Mesendoderm (in vitro differentiated cells): Measurements from ENCODE around the gene GAS2L3.

Source experiments
- DNase-seq: peaks from one replicate; pipeline ENCODE4 v3.0.0; 2013
- H2AK5ac ChIP-seq: 2 replicates; pipeline ENCODE4 v1.6.1; 2013; ENCODE audit warnings: low read length, inconsistent platforms
- H2BK120ac ChIP-seq: 2 replicates; pipeline ENCODE4 v1.6.1; 2013; ENCODE audit warnings: low read depth, mild to moderate bottlenecking, low read length, moderate library complexity, mixed read lengths
- H2BK15ac ChIP-seq: replicated peaks from 2 replicates; pipeline ENCODE4 v1.6.1; 2013; ENCODE audit warnings: low read depth, mild to moderate bottlenecking, moderate library complexity
- H2BK5ac ChIP-seq: 2 replicates; pipeline ENCODE4 v1.6.1; 2013; ENCODE audit warnings: low read length, inconsistent platforms
- H3K18ac ChIP-seq: 2 replicates; pipeline ENCODE4 v1.6.1; 2013; ENCODE audit warnings: mild to moderate bottlenecking, low read length, mixed read lengths
- H3K23ac ChIP-seq: one replicate; pipeline ENCODE4 v1.6.1; 2013; ENCODE audit warnings: low read length
- H3K27ac ChIP-seq: 2 replicates; pipeline ENCODE4 v1.5.1; 2013; ENCODE audit warnings: low read depth, mild to moderate bottlenecking, inconsistent platforms, low read length, moderate library complexity
- H3K27me3 ChIP-seq: 2 replicates; pipeline ENCODE4 v1.6.1; 2013; ENCODE audit warnings: low read length, control low read depth, mild to moderate bottlenecking, inconsistent platforms; ENCODE audit not compliant: insufficient read depth, poor library complexity
- H3K36me3 ChIP-seq: 2 replicates; pipeline ENCODE4 v1.6.1; 2013; ENCODE audit warnings: low read length, inconsistent platforms; ENCODE audit not compliant: control insufficient read depth, insufficient read depth
- H3K4ac ChIP-seq: one replicate; pipeline ENCODE4 v1.6.1; 2013; ENCODE audit warnings: low read depth, mild to moderate bottlenecking, low read length, moderate library complexity
- H3K4me1 ChIP-seq: 2 replicates; pipeline ENCODE4 v1.6.1; 2013; ENCODE audit warnings: low read depth, low read length, inconsistent platforms; ENCODE audit not compliant: control insufficient read depth
- H3K4me2 ChIP-seq: 2 replicates; pipeline ENCODE4 v1.6.1; 2013; ENCODE audit warnings: low read length
- H3K4me3 ChIP-seq: 2 replicates; pipeline ENCODE4 v1.5.1; 2013; ENCODE audit warnings: mild to moderate bottlenecking, low read length
- H3K56ac ChIP-seq: one replicate; pipeline ENCODE4 v1.6.1; 2013; ENCODE audit warnings: low read length
- H3K79me1 ChIP-seq: 2 replicates; pipeline ENCODE4 v1.6.1; 2013; ENCODE audit warnings: low read length, inconsistent platforms
- H3K79me2 ChIP-seq: 2 replicates; pipeline ENCODE4 v1.6.1; 2013; ENCODE audit warnings: mild to moderate bottlenecking, low read length; ENCODE audit not compliant: control insufficient read depth, insufficient read depth
- H3K9ac ChIP-seq: 2 replicates; pipeline ENCODE4 v1.6.1; 2013; ENCODE audit warnings: low read length, inconsistent platforms
- H4K5ac ChIP-seq: one replicate; pipeline ENCODE4 v1.6.1; 2013; ENCODE audit warnings: low read length
- H4K8ac ChIP-seq: one replicate; pipeline ENCODE4 v1.6.1; 2013; ENCODE audit warnings: low read depth, mild to moderate bottlenecking, control low read depth, low read length, moderate library complexity
- WGBS: extraction: QIAGEN DNeasy Blood & Tissue Kit; methylation state at CpG from one replicate; pipeline ENCODE4 v1.1.7; 2013; ENCODE audit warnings: low lambda C conversion rate, missing lambda C conversion rate; ENCODE audit not compliant: insufficient coverage; ENCODE audit errors: extremely low coverage; 5-methylcytosine and 5-hydroxymethylcytosine counted together

The GAS2L3 gene

GRCh38 chr12:100656141-100656540, 82.7 kb downstream of the GAS2L3 start:
- H3K56ac ChIP-seq = no peak overlapping the region
- no peaks in the 10 kb centered on the region for H3K27me3 ChIP-seq
- H3K79me1 ChIP-seq = no peaks in the 10 kb centered on the region
- no peak overlapping the region for H2BK5ac ChIP-seq
- no CpG with 5 or more reads among the region's 4 CpGs for WGBS
- H3K9ac ChIP-seq = no peak overlapping the region
- H2BK120ac ChIP-seq = no peak overlapping the region
- H3K4me1 ChIP-seq = no peaks in the 10 kb centered on the region
- H4K5ac ChIP-seq = no peak overlapping the region
- no peaks in the 10 kb centered on the region for H3K79me2 ChIP-seq
- H2AK5ac ChIP-seq = no peak overlapping the region
- no peaks in the 10 kb centered on the region for H3K36me3 ChIP-seq
- no peak overlapping the region for H3K27ac ChIP-seq
- H3K23ac ChIP-seq = no peak overlapping the region
- H3K18ac ChIP-seq = no peak overlapping the region
- no peak overlapping the region for H3K4ac ChIP-seq
- no peak overlapping the region for H2BK15ac ChIP-seq
- H3K4me3 ChIP-seq = no peak overlapping the region
- no peak overlapping the region for H4K8ac ChIP-seq
- peak; percentile 27 for DNase-seq
- H3K4me2 ChIP-seq = no peak overlapping the region

GRCh38 chr12:100656856-100657255, 83.4 kb downstream of the GAS2L3 start:
- no peak overlapping the region for H3K4me3 ChIP-seq
- no peak overlapping the region for H4K8ac ChIP-seq
- H2BK5ac ChIP-seq = no peak overlapping the region
- H3K18ac ChIP-seq = no peak overlapping the region
- H3K56ac ChIP-seq = no peak overlapping the region
- no peak for DNase-seq
- H2BK120ac ChIP-seq = no peak overlapping the region
- H3K4me2 ChIP-seq = no peak overlapping the region
- H3K36me3 ChIP-seq = no peaks in the 10 kb centered on the region
- no peak overlapping the region for H3K9ac ChIP-seq
- no peak overlapping the region for H3K27ac ChIP-seq
- H2BK15ac ChIP-seq = no peak overlapping the region
- H3K4me1 ChIP-seq = peaks cover 2% of the 10 kb centered on the region
- H3K23ac ChIP-seq = no peak overlapping the region
- H3K79me1 ChIP-seq = no peaks in the 10 kb centered on the region
- no peaks in the 10 kb centered on the region for H3K27me3 ChIP-seq
- no peaks in the 10 kb centered on the region for H3K79me2 ChIP-seq
- no peak overlapping the region for H4K5ac ChIP-seq
- no peak overlapping the region for H2AK5ac ChIP-seq
- H3K4ac ChIP-seq = no peak overlapping the region

- no peak overlapping the region for H2AK5ac ChIP-seq
- peak overlapping the region; percentile 78 for H3K27ac ChIP-seq
- H4K5ac ChIP-seq = no peak overlapping the region
- no peak overlapping the region for H3K4me3 ChIP-seq
- H3K4me1 ChIP-seq = peaks cover 2% of the 10 kb centered on the region
- no peak overlapping the region for H3K18ac ChIP-seq
- no peaks in the 10 kb centered on the region for H3K79me2 ChIP-seq
- no peak overlapping the region for H3K9ac ChIP-seq
- H2BK5ac ChIP-seq = peak overlapping the region; percentile 10
- H3K79me1 ChIP-seq = no peaks in the 10 kb centered on the region
- no peak overlapping the region for H3K23ac ChIP-seq
- no peaks in the 10 kb centered on the region for H3K36me3 ChIP-seq
- peak overlapping the region; percentile 61 for H2BK120ac ChIP-seq
- peak overlapping the region; percentile 56 for H4K8ac ChIP-seq
- WGBS = no CpG with 5 or more reads among the region's 6 CpGs
- no peaks in the 10 kb centered on the region for H3K27me3 ChIP-seq
- DNase-seq = peak; percentile 86
- no peak overlapping the region for H3K4me2 ChIP-seq
- H3K4ac ChIP-seq = peak overlapping the region; percentile 55
- no peak overlapping the region for H2BK15ac ChIP-seq
- no peak overlapping the region for H3K56ac ChIP-seq
Observed at GRCh38 chr12:100661300-100661951, 87.9 kb downstream of the GAS2L3 start.

- Histone ChIP-seq H3K4me2 (no peak overlapping the region), H2AK5ac (no peak overlapping the region), H4K5ac (no peak overlapping the region), H3K79me2 (no peaks in the 10 kb centered on the region), H2BK15ac (no peak overlapping the region), H3K23ac (no peak overlapping the region), H4K8ac (no peak overlapping the region), H3K79me1 (no peaks in the 10 kb centered on the region), H2BK120ac (no peak overlapping the region), H3K4me3 (no peak overlapping the region), H3K9ac (no peak overlapping the region), H3K18ac (no peak overlapping the region), H2BK5ac (no peak overlapping the region), H3K27ac (no peak overlapping the region), H3K56ac (no peak overlapping the region), H3K4me1 (no peaks in the 10 kb centered on the region), H3K27me3 (no peaks in the 10 kb centered on the region), H3K4ac (no peak overlapping the region), H3K36me3 (no peaks in the 10 kb centered on the region)
- no CpG with 5 or more reads among the region's 2 CpGs for WGBS
- DNase-seq = peak; percentile 51
Observed at GRCh38 chr12:100666588-100666987, 93.1 kb downstream of the GAS2L3 start.

- DNase-seq = peak; percentile 82
- Histone ChIP-seq H2BK15ac (no peak overlapping the region), H3K4me2 (no peak overlapping the region), H3K9ac (no peak overlapping the region), H3K27ac (no peak overlapping the region), H3K23ac (no peak overlapping the region), H3K4me1 (no peaks in the 10 kb centered on the region), H2BK120ac (no peak overlapping the region), H3K4ac (no peak overlapping the region), H4K5ac (no peak overlapping the region), H3K18ac (no peak overlapping the region), H3K36me3 (no peaks in the 10 kb centered on the region), H2AK5ac (no peak overlapping the region), H3K79me2 (no peaks in the 10 kb centered on the region), H3K27me3 (no peaks in the 10 kb centered on the region), H3K4me3 (no peak overlapping the region), H2BK5ac (no peak overlapping the region), H4K8ac (no peak overlapping the region), H3K56ac (no peak overlapping the region), H3K79me1 (no peaks in the 10 kb centered on the region)
- no CpG with 5 or more reads among the region's 9 CpGs for WGBS
Observed at GRCh38 chr12:100668945-100669536, 95.6 kb downstream of the GAS2L3 start.

GRCh38 chr12:100669922-100670321, 96.4 kb downstream of the GAS2L3 start:
- no peak overlapping the region for H3K18ac ChIP-seq
- no peak overlapping the region for H3K56ac ChIP-seq
- H3K4ac ChIP-seq = no peak overlapping the region
- H3K79me1 ChIP-seq = no peaks in the 10 kb centered on the region
- H3K4me3 ChIP-seq = no peak overlapping the region
- H4K8ac ChIP-seq = no peak overlapping the region
- H3K23ac ChIP-seq = no peak overlapping the region
- WGBS = no CpG with 5 or more reads among the region's 4 CpGs
- no peak overlapping the region for H3K4me2 ChIP-seq
- no peaks in the 10 kb centered on the region for H3K27me3 ChIP-seq
- no peak overlapping the region for H2BK5ac ChIP-seq
- no peak overlapping the region for H2BK120ac ChIP-seq
- H2BK15ac ChIP-seq = no peak overlapping the region
- H4K5ac ChIP-seq = no peak overlapping the region
- no peaks in the 10 kb centered on the region for H3K79me2 ChIP-seq
- no peaks in the 10 kb centered on the region for H3K36me3 ChIP-seq
- H2AK5ac ChIP-seq = no peak overlapping the region
- no peak overlapping the region for H3K27ac ChIP-seq
- no peak overlapping the region for H3K9ac ChIP-seq
- no peak for DNase-seq
- no peaks in the 10 kb centered on the region for H3K4me1 ChIP-seq
